ENCODE measurements around the gene SDR9C7.

DNA sequence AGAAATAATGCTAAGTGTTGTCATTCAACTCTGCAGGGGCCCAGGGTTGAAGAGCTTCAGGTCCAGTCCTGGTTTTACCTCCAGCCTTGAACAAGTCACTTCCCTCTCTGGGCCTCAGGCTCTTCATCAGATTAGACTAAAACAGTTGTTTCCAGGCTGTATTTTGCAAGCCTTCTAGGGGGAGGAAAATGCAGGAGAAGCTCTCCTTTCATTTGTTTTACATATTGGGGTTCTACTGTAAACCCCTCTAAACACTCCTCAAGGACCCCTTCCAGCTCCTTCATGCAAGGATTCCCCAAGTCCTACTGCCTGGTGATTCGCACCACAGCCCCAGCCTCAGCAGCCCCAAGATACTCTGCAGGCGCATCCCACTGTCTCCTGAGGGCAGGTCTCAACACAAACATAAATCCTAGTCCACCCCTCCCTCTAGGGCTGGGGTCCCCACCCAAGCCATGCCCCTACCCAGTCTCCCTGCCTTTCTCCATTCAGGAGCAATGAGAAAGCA, 2.7 kb downstream of the SDR9C7 start:
- TF ChIP-seq, protein P1, sequence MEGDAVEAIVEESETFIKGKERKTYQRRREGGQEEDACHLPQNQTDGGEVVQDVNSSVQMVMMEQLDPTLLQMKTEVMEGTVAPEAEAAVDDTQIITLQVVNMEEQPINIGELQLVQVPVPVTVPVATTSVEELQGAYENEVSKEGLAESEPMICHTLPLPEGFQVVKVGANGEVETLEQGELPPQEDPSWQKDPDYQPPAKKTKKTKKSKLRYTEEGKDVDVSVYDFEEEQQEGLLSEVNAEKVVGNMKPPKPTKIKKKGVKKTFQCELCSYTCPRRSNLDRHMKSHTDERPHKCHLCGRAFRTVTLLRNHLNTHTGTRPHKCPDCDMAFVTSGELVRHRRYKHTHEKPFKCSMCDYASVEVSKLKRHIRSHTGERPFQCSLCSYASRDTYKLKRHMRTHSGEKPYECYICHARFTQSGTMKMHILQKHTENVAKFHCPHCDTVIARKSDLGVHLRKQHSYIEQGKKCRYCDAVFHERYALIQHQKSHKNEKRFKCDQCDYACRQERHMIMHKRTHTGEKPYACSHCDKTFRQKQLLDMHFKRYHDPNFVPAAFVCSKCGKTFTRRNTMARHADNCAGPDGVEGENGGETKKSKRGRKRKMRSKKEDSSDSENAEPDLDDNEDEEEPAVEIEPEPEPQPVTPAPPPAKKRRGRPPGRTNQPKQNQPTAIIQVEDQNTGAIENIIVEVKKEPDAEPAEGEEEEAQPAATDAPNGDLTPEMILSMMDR (IDR thresholded peaks at IDR 0.05; ENCODE audit: low read depth, low read length): no peak
- TF ChIP-seq POLR2A (IDR thresholded peaks at IDR 0.05; ENCODE audit: extremely low read depth, insufficient read length): no peak
